Activated T-helper 1 cell treated with anti-CD3 and anti-CD28 coated beads, Interleukin-12 subunit alpha, Interleukin-12 subunit beta, Interleukin-2, Interleukin-4 antibody, amounts not matched to agents 30 ng/mL and 10 ng/mL and 1 ng/mL, durations not matched to agents 14 hours and 24 hours and 36 hours (primary cell): Measurements from ENCODE around the gene MCM7. TPM values are rescaled to one million over a fixed set of nuclear protein-coding genes. Genes with fewer than 3 reads are reported as not detected.

Experiments
- DNase-seq: peaks from one replicate; pipeline ENCODE4 v3.0.0; 2021; ENCODE audit warnings: low spot score
- H3K27ac Mint-ChIP-seq: one replicate; pipeline ENCODE4 v1.8.0; 2021; ENCODE audit warnings: mild to moderate bottlenecking, mixed read lengths
- H3K27me3 Mint-ChIP-seq: one replicate; pipeline ENCODE4 v1.8.0; 2022; ENCODE audit warnings: mild to moderate bottlenecking, moderate library complexity, mixed read lengths; ENCODE audit not compliant: insufficient read depth
- H3K36me3 Mint-ChIP-seq: one replicate; pipeline ENCODE4 v1.8.0; 2021; ENCODE audit warnings: low read depth, mixed read lengths
- H3K4me1 Mint-ChIP-seq: one replicate; pipeline ENCODE4 v1.8.0; 2021; ENCODE audit warnings: low read depth, mixed read lengths
- H3K4me3 Mint-ChIP-seq: one replicate; pipeline ENCODE4 v1.8.0; 2021; ENCODE audit warnings: mild to moderate bottlenecking, moderate library complexity, mixed read lengths
- H3K9me3 Mint-ChIP-seq: one replicate; pipeline ENCODE4 v1.8.0; 2021; ENCODE audit warnings: mixed read lengths
- intact Hi-C: fragments of 100-400 bp; cut with micrococcal nuclease; formaldehyde crosslinking; loops from one replicate; pipeline ENCODE4 v1.15.1; 2024
- total RNA-seq: library from RNA; stranded (reverse); gene quantifications from 2 replicates; pipeline ENCODE4 v1.2.3, GENCODE V29; 2022

The MCM7 gene
- total RNA-seq, 1 donor from 2014 or later: 447 TPM

- Mint-ChIP-seq H3K27me3 (no peaks in the 10 kb centered on the region), H3K4me3 (peak overlapping the region; percentile 94), H3K36me3 (peaks cover 53% of the 10 kb centered on the region), H3K27ac (peak overlapping the region; percentile 97), H3K4me1 (peaks cover 45% of the 10 kb centered on the region), H3K9me3 (no peaks in the 10 kb centered on the region)
- intact Hi-C loops: loop anchor here (1.0 to 2.0 kb wide), 14 partner anchors 11 to 605 kb away; partner anchors contain the start of genes CNPY4, GNB2, LAMTOR4 and MBLAC1
- peak; percentile 89 for DNase-seq
Measured at GRCh38 chr7:100100420-100101015, 679 bp downstream of the MCM7 start.

GRCh38 chr7:100099452-100099851 lies 1.7 kb downstream of the MCM7 start:
- H3K36me3 Mint-ChIP-seq: peaks cover 58% of the 10 kb centered on the region

GRCh38 chr7:100098913-100099312 lies 2.3 kb downstream of the MCM7 start:
- peaks cover 43% of the 10 kb centered on the region for H3K4me1 Mint-ChIP-seq
- peak overlapping the region; percentile 94 for H3K4me3 Mint-ChIP-seq
- peaks cover 58% of the 10 kb centered on the region for H3K36me3 Mint-ChIP-seq

More at GRCh38 chr7:100099452-100099851, 1.7 kb downstream of the MCM7 start:
- Mint-ChIP-seq H3K4me1 (peaks cover 45% of the 10 kb centered on the region), H3K27ac (peak overlapping the region; percentile 97), H3K27me3 (no peaks in the 10 kb centered on the region), H3K4me3 (peak overlapping the region; percentile 94), H3K9me3 (no peaks in the 10 kb centered on the region)
- intact Hi-C loops: no loop called here
- DNase-seq: no peak

DNA sequence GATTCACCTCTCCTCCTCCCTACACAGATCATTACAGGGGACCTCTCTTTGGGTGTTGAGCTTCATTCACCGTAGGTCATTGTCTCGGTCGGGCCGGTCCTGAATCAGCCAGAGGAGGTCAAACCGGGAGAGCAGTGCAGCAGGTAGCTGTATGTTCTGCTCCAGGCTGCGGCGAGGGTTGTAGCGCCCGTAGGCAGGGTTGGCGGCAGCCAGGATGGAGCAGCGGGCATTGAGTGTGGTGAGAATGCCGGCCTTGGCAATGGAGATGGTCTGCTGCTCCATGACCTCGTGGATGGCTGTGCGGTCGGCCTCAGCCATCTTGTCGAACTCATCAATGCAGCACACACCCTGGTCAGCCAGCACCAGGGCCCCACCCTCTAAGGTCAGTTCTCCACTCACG lies 5.5 kb downstream of the MCM7 start:
- H3K9me3 Mint-ChIP-seq: no peaks in the 10 kb centered on the region
- intact Hi-C loops: no loop called here
- peaks cover 54% of the 10 kb centered on the region for H3K4me1 Mint-ChIP-seq
- H3K27ac Mint-ChIP-seq: no peak overlapping the region
- H3K27me3 Mint-ChIP-seq: no peaks in the 10 kb centered on the region
- no peak for DNase-seq
- peaks cover 81% of the 10 kb centered on the region for H3K36me3 Mint-ChIP-seq
- no peak overlapping the region for H3K4me3 Mint-ChIP-seq

More at GRCh38 chr7:100098913-100099312, 2.3 kb downstream of the MCM7 start:
- no peak for DNase-seq
- Mint-ChIP-seq H3K27me3 (no peaks in the 10 kb centered on the region), H3K27ac (peak overlapping the region; percentile 67), H3K9me3 (no peaks in the 10 kb centered on the region)
- intact Hi-C loops: no loop called here

- intact Hi-C loops: no loop called here
- Mint-ChIP-seq H3K9me3 (no peaks in the 10 kb centered on the region), H3K27ac (no peak overlapping the region), H3K36me3 (peaks cover 84% of the 10 kb centered on the region), H3K27me3 (no peaks in the 10 kb centered on the region), H3K4me3 (no peak overlapping the region), H3K4me1 (peaks cover 56% of the 10 kb centered on the region)
- DNase-seq: no peak
Measured at GRCh38 chr7:100095289-100095688, 5.9 kb downstream of the MCM7 start.

- no peak for DNase-seq
- intact Hi-C loops: no loop called here
- peaks cover 79% of the 10 kb centered on the region for H3K36me3 Mint-ChIP-seq
- H3K4me1 Mint-ChIP-seq: peaks cover 53% of the 10 kb centered on the region
- H3K27ac Mint-ChIP-seq: no peak overlapping the region
- H3K9me3 Mint-ChIP-seq: no peaks in the 10 kb centered on the region
- H3K4me3 Mint-ChIP-seq: no peak overlapping the region
- no peaks in the 10 kb centered on the region for H3K27me3 Mint-ChIP-seq
Measured at GRCh38 chr7:100093925-100094486, 7.2 kb downstream of the MCM7 start.

DNA sequence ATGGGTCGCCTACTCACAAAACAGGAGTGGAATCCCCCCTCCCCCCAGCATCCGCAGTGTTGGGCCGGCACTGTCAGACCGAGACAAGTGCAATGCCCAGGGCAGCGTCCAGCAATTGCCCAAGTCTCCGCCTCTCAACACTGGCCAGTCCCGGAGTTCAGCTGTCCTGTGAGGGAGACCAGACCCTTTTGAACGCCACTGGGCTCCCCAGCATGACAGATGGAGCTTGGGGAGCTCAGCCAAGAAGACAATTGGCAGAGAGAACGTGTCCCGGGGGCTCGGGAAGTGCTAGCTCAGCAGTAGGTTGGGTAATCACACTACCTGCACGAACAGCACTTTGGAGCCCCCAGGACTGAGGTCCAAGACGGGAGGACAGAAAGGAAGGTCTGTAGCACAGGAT lies 7.7 kb downstream of the MCM7 start:
- Mint-ChIP-seq H3K9me3 (no peaks in the 10 kb centered on the region), H3K4me1 (peaks cover 48% of the 10 kb centered on the region), H3K27ac (no peak overlapping the region), H3K27me3 (no peaks in the 10 kb centered on the region), H3K4me3 (no peak overlapping the region), H3K36me3 (peaks cover 74% of the 10 kb centered on the region)
- no peak for DNase-seq
- intact Hi-C loops: no loop called here

- Mint-ChIP-seq H3K36me3 (peaks cover 70% of the 10 kb centered on the region), H3K9me3 (no peaks in the 10 kb centered on the region), H3K27me3 (no peaks in the 10 kb centered on the region), H3K4me3 (no peak overlapping the region), H3K27ac (no peak overlapping the region), H3K4me1 (peaks cover 44% of the 10 kb centered on the region)
- intact Hi-C loops: no loop called here
- no peak for DNase-seq
Measured at GRCh38 chr7:100093054-100093453, 8.1 kb downstream of the MCM7 start.

DNA sequence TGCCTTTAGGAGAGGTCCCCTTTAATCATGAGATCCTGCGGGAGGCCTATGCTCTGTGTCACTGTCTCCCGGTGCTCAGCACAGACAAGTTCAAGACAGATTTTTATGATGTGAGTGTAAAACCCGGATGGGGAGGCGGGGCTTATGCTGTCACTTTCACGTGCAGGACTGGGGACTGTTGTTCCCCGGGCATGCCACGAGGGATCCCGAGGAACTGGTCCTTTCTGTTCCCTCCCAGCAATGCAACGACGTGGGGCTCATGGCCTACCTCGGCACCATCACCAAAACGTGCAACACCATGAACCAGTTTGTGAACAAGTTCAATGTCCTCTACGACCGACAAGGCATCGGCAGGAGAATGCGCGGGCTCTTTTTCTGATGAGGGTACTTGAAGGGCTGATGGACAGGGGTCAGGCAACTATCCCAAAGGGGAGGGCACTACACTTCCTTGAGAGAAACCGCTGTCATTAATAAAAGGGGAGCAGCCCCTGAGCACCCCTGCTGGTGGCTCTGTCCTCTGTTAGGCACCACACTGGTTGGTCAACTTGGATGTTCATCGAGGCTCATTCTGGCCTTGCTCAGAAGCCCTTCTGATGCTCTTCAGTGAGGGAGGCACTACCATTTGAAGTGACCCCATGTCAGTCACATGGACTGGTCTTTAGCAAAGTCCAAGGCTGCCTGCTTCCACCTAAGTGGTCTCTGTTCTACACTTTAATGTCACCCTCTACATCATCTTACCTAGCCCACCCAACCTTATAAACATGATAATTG lies 9.6 kb downstream of the MCM7 start:
- intact Hi-C loops: no loop called here
- H3K36me3 Mint-ChIP-seq: peaks cover 59% of the 10 kb centered on the region
- H3K27ac Mint-ChIP-seq: no peak overlapping the region
- DNase-seq: no peak
- H3K9me3 Mint-ChIP-seq: no peaks in the 10 kb centered on the region
- peaks cover 35% of the 10 kb centered on the region for H3K4me1 Mint-ChIP-seq
- peak overlapping the region; percentile 90 for H3K4me3 Mint-ChIP-seq
- peaks cover 3% of the 10 kb centered on the region for H3K27me3 Mint-ChIP-seq

GRCh38 chr7:100090527-100091410 lies 10.4 kb downstream of the MCM7 start:
- Mint-ChIP-seq H3K4me3 (peak overlapping the region; percentile 90), H3K27me3 (peaks cover 3% of the 10 kb centered on the region), H3K9me3 (no peaks in the 10 kb centered on the region), H3K36me3 (peaks cover 51% of the 10 kb centered on the region), H3K4me1 (peaks cover 31% of the 10 kb centered on the region), H3K27ac (peak overlapping the region; percentile 3)
- intact Hi-C loops: no loop called here
- DNase-seq: no peak

- peaks cover 29% of the 10 kb centered on the region for H3K4me1 Mint-ChIP-seq
- DNase-seq: no peak
- peaks cover 43% of the 10 kb centered on the region for H3K36me3 Mint-ChIP-seq
- peak overlapping the region; percentile 93 for H3K27ac Mint-ChIP-seq
- H3K27me3 Mint-ChIP-seq: peaks cover 6% of the 10 kb centered on the region
- no peaks in the 10 kb centered on the region for H3K9me3 Mint-ChIP-seq
- peak overlapping the region; percentile 90 for H3K4me3 Mint-ChIP-seq
- intact Hi-C loops: loop anchor here (1.0 to 2.0 kb wide), 6 partner anchors 8 to 171 kb away; partner anchors contain the start of genes MBLAC1, TRIM4, ZKSCAN1 and ZNF3
Measured at GRCh38 chr7:100089458-100090196, 11.6 kb downstream of the MCM7 start.
